Adipose tissue (tissue), 3 donors: ENCODE measurements around the gene DCC. TPM values are rescaled to one million over a fixed set of nuclear protein-coding genes. Genes with fewer than 3 reads are reported as not detected.

Source experiments
- H3K27ac ChIP-seq: one replicate; pipeline ENCODE4 v1.5.1; 2013; ENCODE audit warnings: low read depth, low read length
- WGBS, 3 donors: extraction: QIAGEN DNeasy Blood & Tissue Kit; methylation state at CpG; one replicate each; pipeline ENCODE4 v1.1.7; 2013; 5-methylcytosine and 5-hydroxymethylcytosine counted together
- polyA plus RNA-seq, 3 donors: library from polyadenylated mRNA; stranded (reverse); fragments of 200-250 nt; gene quantifications; one replicate each; pipeline ENCODE4 v1.2.3, GENCODE V29; 2013
- donor health status: healthy with polysubstance abuse.
- donor health status: Bipolar disorder and iron deficiency.
- donor health status: healthy.

Gene DCC
- polyA plus RNA-seq, 3 donors, result 0.01 to 0.13 TPM; not detected in 1

- 66 to 72% (median 71%) methylated on average over 5 of the region's 5 CpGs for WGBS, 3 donors
- H3K27ac ChIP-seq, result no peak overlapping the region
These were observed 799.9 kb downstream of the DCC start for GRCh38 chr18:53139746-53140500.

- 56 to 65% (median 64%) methylated on average over 4 of the region's 4 CpGs for WGBS, 3 donors
These were observed 802.0 kb downstream of the DCC start for GRCh38 chr18:53142005-53142404.

GRCh38 chr18:53147472-53147871 is 807.5 kb downstream of the DCC start:
- H3K27ac ChIP-seq, result no peak overlapping the region

More at GRCh38 chr18:53142005-53142404, 802.0 kb downstream of the DCC start:
- H3K27ac ChIP-seq, result no peak overlapping the region

GRCh38 chr18:53148123-53148522 is 808.1 kb downstream of the DCC start:
- WGBS, 3 donors, result 44 to 65% (median 50%) methylated on average over 5 of the region's 5 CpGs
- no peak overlapping the region for H3K27ac ChIP-seq

- WGBS, 3 donors, result 76 to 91% (median 82%) methylated on average over 2 of the region's 2 CpGs
- H3K27ac ChIP-seq, result no peak overlapping the region
These were observed 812.5 kb downstream of the DCC start for GRCh38 chr18:53152476-53152875.

GRCh38 chr18:53153281-53153680 is 813.3 kb downstream of the DCC start:
- 25 to 29% (median 29%) methylated on average over 4 of the region's 4 CpGs for WGBS, 3 donors
- no peak overlapping the region for H3K27ac ChIP-seq

GRCh38 chr18:53153800-53154199 is 813.8 kb downstream of the DCC start:
- no peak overlapping the region for H3K27ac ChIP-seq
- WGBS, 3 donors, result 46 to 83% (median 83%) methylated on average over 5 of the region's 5 CpGs

- 75 to 80% (median 75%) methylated on average over 1 of the region's 1 CpG for WGBS, 3 donors
- no peak overlapping the region for H3K27ac ChIP-seq
These were observed 825.8 kb downstream of the DCC start for GRCh38 chr18:53165770-53166169.

- WGBS, 3 donors, result 76 to 86% (median 81%) methylated on average over 5 of the region's 5 CpGs
- H3K27ac ChIP-seq, result no peak overlapping the region
These were observed 829.3 kb downstream of the DCC start for GRCh38 chr18:53169346-53169745.

- 25 to 73% (median 62%) methylated on average over 3 of the region's 3 CpGs for WGBS, 3 donors
- no peak overlapping the region for H3K27ac ChIP-seq
These were observed 851.6 kb downstream of the DCC start for GRCh38 chr18:53191634-53192033.

- no peak overlapping the region for H3K27ac ChIP-seq
These were observed 853.9 kb downstream of the DCC start for GRCh38 chr18:53193870-53194269.

GRCh38 chr18:53219853-53220252 is 879.9 kb downstream of the DCC start:
- no peak overlapping the region for H3K27ac ChIP-seq

- WGBS, 3 donors, result 73 to 82% (median 80%) methylated on average over 6 of the region's 6 CpGs
- no peak overlapping the region for H3K27ac ChIP-seq
These were observed 884.3 kb downstream of the DCC start for GRCh38 chr18:53224128-53224778.

GRCh38 chr18:53225567-53226325 is 885.7 kb downstream of the DCC start:
- 72 to 83% (median 80%) methylated on average over 3 of the region's 3 CpGs for WGBS, 3 donors
- no peak overlapping the region for H3K27ac ChIP-seq

- WGBS, 3 donors, result 51 to 63% (median 58%) methylated on average over 1 of the region's 1 CpG
- H3K27ac ChIP-seq, result no peak overlapping the region
These were observed 894.6 kb downstream of the DCC start for GRCh38 chr18:53234610-53235009.

GRCh38 chr18:53241161-53241560 is 901.2 kb downstream of the DCC start:
- 53 to 59% (median 57%) methylated on average over 3 of the region's 3 CpGs for WGBS, 3 donors
- no peak overlapping the region for H3K27ac ChIP-seq

- WGBS, 3 donors, result 54 to 76% (median 72%) methylated on average over 1 of the region's 1 CpG
- no peak overlapping the region for H3K27ac ChIP-seq
These were observed 913.8 kb downstream of the DCC start for GRCh38 chr18:53253789-53254188.

- no peak overlapping the region for H3K27ac ChIP-seq
- 68 to 82% (median 76%) methylated on average over 1 of the region's 1 CpG for WGBS, 3 donors
These were observed 914.3 kb downstream of the DCC start for GRCh38 chr18:53254265-53254664.

GRCh38 chr18:53261241-53261640 is 921.2 kb downstream of the DCC start:
- 75 to 82% (median 80%) methylated on average over 5 of the region's 5 CpGs for WGBS, 3 donors
- no peak overlapping the region for H3K27ac ChIP-seq
